Smooth muscle cell of the coronary artery (primary cell): ENCODE results near the gene MB21D2. TPM values are rescaled to one million over a fixed set of nuclear protein-coding genes. Genes with fewer than 3 reads are reported as not detected.

Experiments
- total RNA-seq: library from RNA; depleted of rRNA; stranded (reverse); fragments of >200 nt; gene quantifications from 2 replicates; pipeline ENCODE4 v1.2.3, GENCODE V29; 2014; ENCODE audit warnings: low replicate concordance

MB21D2 gene
- total RNA-seq = 2.3 and 8.3 TPM in 2 replicates

DNA sequence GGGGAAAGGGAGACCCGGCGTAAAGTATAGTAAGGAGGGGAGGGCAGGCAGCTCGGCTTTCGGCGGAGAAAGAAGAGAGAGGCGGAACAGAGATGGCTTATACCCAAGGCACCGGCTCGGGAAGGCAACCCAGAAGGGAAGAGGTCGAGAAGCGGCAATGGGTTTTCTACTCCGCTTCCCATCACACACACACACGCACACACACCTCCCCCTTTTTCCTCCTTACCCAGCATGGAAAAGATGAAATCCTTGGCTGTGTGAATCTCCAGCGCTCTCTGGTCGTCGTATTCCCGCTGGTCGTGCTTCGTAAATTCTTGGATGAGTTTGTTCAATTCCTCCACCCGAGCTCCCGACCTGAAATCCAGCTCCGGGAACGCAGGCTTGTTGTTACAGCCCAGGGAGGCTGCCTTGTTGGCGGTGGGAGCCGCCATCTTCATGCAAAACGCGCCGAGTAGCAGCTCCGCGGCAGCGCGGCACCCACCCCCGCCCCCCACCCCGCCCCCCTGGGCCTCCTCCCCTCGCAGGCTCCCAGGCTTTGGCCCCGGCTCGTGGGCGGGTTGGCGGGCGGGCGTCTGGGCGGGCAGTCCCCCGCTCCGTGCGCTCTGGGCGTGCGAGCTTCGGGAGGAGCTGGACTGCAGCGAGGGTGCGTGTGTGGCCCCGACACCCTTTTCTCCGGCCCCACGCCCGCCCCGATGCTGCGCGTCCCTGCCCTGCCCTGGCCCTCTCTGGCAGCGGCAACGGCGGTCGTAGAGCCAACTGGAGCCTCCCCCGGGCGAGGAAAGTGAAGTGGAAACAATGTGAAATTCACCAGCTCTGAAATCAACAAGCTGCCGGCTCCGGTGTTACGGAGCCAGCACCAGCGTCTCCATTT is at the start of gene MB21D2:
Gene MB21D2 (minus strand): TSS at position 453 of the 871 bp plus-strand sequence. CDS start 16 bp downstream, at position 437.

Other genes starting within 250 kb of the MB21D2 start
- gene FGF12, start 190.3 kb downstream of the MB21D2 start, total RNA-seq = under 0.01 TPM in 1 of 2 replicates, not detected in the other